Measurements from ENCODE around the gene WNT9A.

DNA sequence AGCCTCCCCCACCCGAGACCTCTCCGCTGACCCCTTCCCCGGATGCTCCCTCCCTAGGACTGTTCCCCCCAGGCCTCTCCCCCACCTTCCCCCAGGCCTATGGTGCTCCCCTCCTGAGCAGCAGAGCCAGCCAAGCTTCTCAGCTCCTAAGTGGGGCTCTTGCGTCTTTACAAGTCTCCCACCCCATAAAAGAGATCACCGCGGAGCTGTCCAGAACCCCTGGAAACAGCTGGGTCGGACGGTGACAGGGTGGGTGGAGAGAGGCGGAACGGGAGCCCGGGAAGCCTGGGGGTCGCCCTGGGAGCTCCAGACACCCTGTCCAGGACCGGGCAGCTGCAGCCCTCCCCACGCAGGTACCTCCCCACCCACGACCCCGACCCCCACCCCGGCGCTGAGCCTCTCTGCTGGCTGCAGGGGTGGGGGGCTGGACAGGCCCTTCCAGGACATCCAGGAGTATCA lies 61.2 kb downstream of the WNT9A start:
- TF ChIP-seq SIN3A (IDR thresholded peaks at IDR 0.05; ENCODE audit: borderline replicate concordance, insufficient read depth, low read length), result no peak
- TF ChIP-seq, protein P1, sequence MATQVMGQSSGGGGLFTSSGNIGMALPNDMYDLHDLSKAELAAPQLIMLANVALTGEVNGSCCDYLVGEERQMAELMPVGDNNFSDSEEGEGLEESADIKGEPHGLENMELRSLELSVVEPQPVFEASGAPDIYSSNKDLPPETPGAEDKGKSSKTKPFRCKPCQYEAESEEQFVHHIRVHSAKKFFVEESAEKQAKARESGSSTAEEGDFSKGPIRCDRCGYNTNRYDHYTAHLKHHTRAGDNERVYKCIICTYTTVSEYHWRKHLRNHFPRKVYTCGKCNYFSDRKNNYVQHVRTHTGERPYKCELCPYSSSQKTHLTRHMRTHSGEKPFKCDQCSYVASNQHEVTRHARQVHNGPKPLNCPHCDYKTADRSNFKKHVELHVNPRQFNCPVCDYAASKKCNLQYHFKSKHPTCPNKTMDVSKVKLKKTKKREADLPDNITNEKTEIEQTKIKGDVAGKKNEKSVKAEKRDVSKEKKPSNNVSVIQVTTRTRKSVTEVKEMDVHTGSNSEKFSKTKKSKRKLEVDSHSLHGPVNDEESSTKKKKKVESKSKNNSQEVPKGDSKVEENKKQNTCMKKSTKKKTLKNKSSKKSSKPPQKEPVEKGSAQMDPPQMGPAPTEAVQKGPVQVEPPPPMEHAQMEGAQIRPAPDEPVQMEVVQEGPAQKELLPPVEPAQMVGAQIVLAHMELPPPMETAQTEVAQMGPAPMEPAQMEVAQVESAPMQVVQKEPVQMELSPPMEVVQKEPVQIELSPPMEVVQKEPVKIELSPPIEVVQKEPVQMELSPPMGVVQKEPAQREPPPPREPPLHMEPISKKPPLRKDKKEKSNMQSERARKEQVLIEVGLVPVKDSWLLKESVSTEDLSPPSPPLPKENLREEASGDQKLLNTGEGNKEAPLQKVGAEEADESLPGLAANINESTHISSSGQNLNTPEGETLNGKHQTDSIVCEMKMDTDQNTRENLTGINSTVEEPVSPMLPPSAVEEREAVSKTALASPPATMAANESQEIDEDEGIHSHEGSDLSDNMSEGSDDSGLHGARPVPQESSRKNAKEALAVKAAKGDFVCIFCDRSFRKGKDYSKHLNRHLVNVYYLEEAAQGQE (IDR thresholded peaks at IDR 0.05; ENCODE audit: insufficient read depth in 1 of 2, low read depth in 2 of 2, low read length in 2 of 2), result no peak
- no peak for TF ChIP-seq TAF1 (IDR thresholded peaks at IDR 0.05; ENCODE audit: borderline replicate concordance, insufficient read depth, low read length)

Data from PFSK-1 (cell line).